Ovary (tissue), 9 donors: ENCODE data around the gene ITPR2. TPM values are rescaled to one million over a fixed set of nuclear protein-coding genes. Genes with fewer than 3 reads are reported as not detected.
A peak's percentile ranks its signal among the peaks of the same experiment; 100 is the strongest.

Experiments
- DNase-seq, 5 donors: peaks; one replicate each; pipeline ENCODE4 v3.0.0-alpha.2; 2019 to 2020
- H3K27ac ChIP-seq, 2 donors: fragments of 200-600 bp; one replicate each; pipeline versions ENCODE4 v1.5.1 to v1.8.0; 2019 to 2022
- H3K27me3 ChIP-seq: fragments of 200-600 bp; one replicate; pipeline ENCODE4 v1.8.0; 2022
- H3K36me3 ChIP-seq: fragments of 200-600 bp; sonication (generic); one replicate; pipeline ENCODE4 v1.5.1; 2019
- H3K4me1 ChIP-seq: one replicate; pipeline ENCODE4 v1.8.1; 2013; ENCODE audit warnings: mild to moderate bottlenecking, moderate library complexity; ENCODE audit not compliant: insufficient read depth
- H3K4me3 ChIP-seq: fragments of 200-600 bp; sonication (generic); one replicate; pipeline ENCODE4 v1.5.1; 2017
- H3K9me3 ChIP-seq, 2 donors: fragments of 200-600 bp in 1 of 2; sonication (generic) in 1 of 2; one replicate each; pipeline versions ENCODE4 v1.5.1 to v1.8.1; 2013 to 2019; ENCODE audit warnings: mild to moderate bottlenecking in 1 of 2, moderate library complexity in 1 of 2
- CTCF ChIP-seq, 3 donors: fragments of 450-650 bp in 2 of 3; fragments of 200-600 bp in 1 of 3; IDR thresholded peaks; one replicate each; pipeline versions ENCODE4 v1.5.1 to v1.8.0; 2016 to 2022; ENCODE audit warnings: antibody characterized with exemption in 3 of 3, mild to moderate bottlenecking in 1 of 3
- EP300 ChIP-seq: sonication (generic); formaldehyde crosslinking; IDR thresholded peaks from one replicate; pipeline ENCODE4 v1.6.1; 2017; ENCODE audit warnings: antibody characterized with exemption
- POLR2A ChIP-seq: fragments of 450-650 bp; IDR thresholded peaks from one replicate; pipeline ENCODE4 v1.6.1; 2017; ENCODE audit warnings: antibody characterized with exemption, mild to moderate bottlenecking, moderate library complexity
- WGBS, 3 donors: extraction: QIAGEN DNeasy Blood & Tissue Kit in 1 of 3; methylation state at CpG; one replicate each; pipeline versions ENCODE4 v1.1.5 to v1.1.7; 2013 to 2017; 5-methylcytosine and 5-hydroxymethylcytosine counted together
- intact Hi-C, 4 donors: fragments of 100-400 bp; cut with DNase I; formaldehyde crosslinking; loops; one replicate each; pipeline versions ENCODE4 v1.11.0 to v1.15.1; 2022 to 2023
- polyA plus RNA-seq, 2 donors: library from polyadenylated mRNA; stranded (reverse); fragments of 200-250 nt in 1 of 2; fragments of 350-450 nt in 1 of 2; fragmentation: Illumina TruSeq in 1 of 2; extraction: RNeasy Lipid Tissue Mini Kit (QIAGEN cat#74804) in 1 of 2; gene quantifications; one replicate each; pipeline ENCODE4 v1.2.3, GENCODE V29; 2013 to 2014
- total RNA-seq, 7 donors: library from RNA; depleted of rRNA in 2 of 7; stranded (reverse); fragments of >200 nt in 2 of 7; fragmentation: NEBNext Ultra II Directional in 3 of 7; extraction: Animal tissue kit (Norgen Biotek cat#: 25700) in 3 of 7; gene quantifications; one replicate each; pipeline versions ENCODE4 v1.1.0 to v1.2.4, GENCODE V29; 2016 to 2023
- donor health status: DM: no; HTN: no; CAD: no; lungs with moderate emphysema.
- donor health status: DM: no; HTN: no; CAD: no.
- donor health status: Bipolar disorder and iron deficiency.
- donor health status: DM: yes; HTN: yes; CAD: no.
- donor health status: DM: no; HTN: no; CAD: no.
- donor health status: DM: yes; HTN: yes; CAD: no.

ITPR2 gene
- total and polyA plus RNA-seq, 9 donors: 5.9 to 51.1 (median 32.9) TPM

GRCh38 chr12:26853303-26854030 lies 20.5 kb upstream of the ITPR2 start:
- no peaks in the 10 kb centered on the region for H3K4me1 ChIP-seq
- 52 to 55% (median 52%) methylated on average over 12 of the region's 12 CpGs for WGBS, 3 donors
- no peaks in the 10 kb centered on the region for H3K27me3 ChIP-seq
- H3K4me3 ChIP-seq: no peak overlapping the region
- no peak overlapping the region for H3K27ac ChIP-seq
- DNase-seq: peak; percentile 33 to 66 (median 58)
- H3K9me3 ChIP-seq: no peaks in the 10 kb centered on the region
- H3K36me3 ChIP-seq: no peaks in the 10 kb centered on the region
- intact Hi-C loops: loop anchor here in 1 of 4 donors (5.0 to 10.0 kb wide), 2 partner anchors 159 to 451 kb away; partner anchors contain the start of gene TM7SF3
- peak; percentile 38 to 75 (median 74) for TF ChIP-seq CTCF (IDR thresholded peaks at IDR 0.05)
- no peak for TF ChIP-seq EP300

GRCh38 chr12:26851031-26851809 lies 18.2 kb upstream of the ITPR2 start:
- Histone ChIP-seq H3K4me3 (no peak overlapping the region), H3K4me1 (no peaks in the 10 kb centered on the region), H3K27me3 (no peaks in the 10 kb centered on the region), H3K27ac (no peak overlapping the region), H3K9me3 (no peaks in the 10 kb centered on the region), H3K36me3 (no peaks in the 10 kb centered on the region)
- no peak for DNase-seq
- intact Hi-C loops: loop anchor here in 1 of 4 donors (5.0 to 10.0 kb wide), 2 partner anchors 161 to 454 kb away; partner anchors contain the start of gene TM7SF3
- TF ChIP-seq POLR2A: no peak
- TF ChIP-seq EP300: no peak
- TF ChIP-seq CTCF (IDR thresholded peaks at IDR 0.05): no peak
- WGBS, 3 donors: 29 to 34% (median 31%) methylated on average over 2 of the region's 2 CpGs

DNA sequence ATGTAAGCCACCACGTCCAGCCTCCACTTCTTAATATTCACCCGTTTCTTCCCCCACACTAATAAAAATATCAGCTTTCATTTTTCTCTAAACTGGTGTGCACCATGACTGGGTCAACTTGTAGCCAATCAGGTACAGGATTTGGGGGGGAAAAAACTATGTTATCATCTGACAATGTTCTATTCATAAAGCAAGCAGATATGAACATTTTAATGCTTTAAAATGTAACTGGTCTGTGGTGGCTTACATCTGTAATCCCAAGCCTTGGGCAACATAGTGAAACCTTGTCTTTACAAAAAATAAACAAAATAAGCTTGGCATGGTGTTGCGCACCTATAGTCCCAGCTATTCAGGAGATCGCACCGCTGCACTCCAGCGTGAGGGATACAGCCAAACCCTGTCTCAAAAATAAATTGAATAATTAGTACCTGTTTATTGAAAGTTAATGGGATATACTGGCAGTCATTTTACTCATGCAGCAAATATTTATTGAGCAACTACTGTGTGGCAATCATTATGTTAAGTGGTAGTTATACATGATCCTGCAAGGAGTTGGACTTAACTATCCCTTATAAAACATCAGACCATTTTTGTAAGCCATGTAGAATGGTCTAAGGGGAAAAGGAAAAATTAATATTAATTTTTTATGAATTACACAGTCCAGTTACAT lies 15.3 kb upstream of the ITPR2 start:
- TF ChIP-seq POLR2A: no peak
- no peak for TF ChIP-seq CTCF (IDR thresholded peaks at IDR 0.05)
- no peak for TF ChIP-seq EP300
- Histone ChIP-seq H3K4me3 (no peak overlapping the region), H3K36me3 (no peaks in the 10 kb centered on the region), H3K4me1 (peaks cover 2% of the 10 kb centered on the region), H3K27me3 (no peaks in the 10 kb centered on the region), H3K27ac (no peak overlapping the region), H3K9me3 (no peaks in the 10 kb centered on the region)
- no peak for DNase-seq
- intact Hi-C loops: no loop called here
- 76 to 94% (median 92%) methylated on average over 6 of the region's 6 CpGs for WGBS, 3 donors

DNA sequence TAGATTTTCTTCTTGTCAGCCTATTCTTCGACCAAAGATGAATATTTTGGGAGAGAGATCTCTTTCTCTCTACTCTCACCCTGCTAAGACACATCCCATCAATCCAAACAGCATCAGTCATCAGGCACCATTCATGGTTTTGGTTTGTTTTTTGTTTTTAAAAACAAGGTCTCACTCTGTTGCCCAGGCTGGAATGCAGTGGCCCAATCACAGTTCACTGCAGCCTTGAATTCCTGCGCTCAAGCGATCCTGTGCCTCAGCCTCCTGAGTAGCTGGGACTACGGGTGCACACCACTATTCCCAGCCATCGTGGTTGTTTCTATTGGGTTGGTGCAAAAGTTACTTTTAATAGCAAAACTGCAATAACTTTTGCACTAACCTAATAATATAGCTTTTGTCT lies 14.4 kb upstream of the ITPR2 start:
- TF ChIP-seq CTCF (IDR thresholded peaks at IDR 0.05): no peak
- TF ChIP-seq POLR2A: no peak
- TF ChIP-seq EP300: no peak
- 93 to 96% (median 94%) methylated on average over 5 of the region's 5 CpGs for WGBS, 3 donors
- Histone ChIP-seq H3K27ac (no peak overlapping the region), H3K27me3 (no peaks in the 10 kb centered on the region), H3K4me3 (no peak overlapping the region), H3K4me1 (peaks cover 2% of the 10 kb centered on the region), H3K9me3 (no peaks in the 10 kb centered on the region), H3K36me3 (no peaks in the 10 kb centered on the region)
- DNase-seq: no peak
- intact Hi-C loops: no loop called here
